Measurements from ENCODE around the gene LIG4.

- TF ChIP-seq CTCF (IDR thresholded peaks at IDR 0.05), result no peak
- no peak for TF ChIP-seq POLR2A (IDR thresholded peaks at IDR 0.05)
Observed at GRCh38 chr13:108195146-108195545, 20.2 kb downstream of the LIG4 start.

All from breast epithelium (tissue), 3 donors.